HG03378 (cell line): Measurements from ENCODE around the gene SPACA9.

Experiments
- ATAC-seq: cut with Tn5 transposase; IDR thresholded peaks from one replicate; pipeline ENCODE4 v1.9.1; 2021; ENCODE audit warnings: mild to moderate bottlenecking, moderate library complexity; ENCODE audit not compliant: unreplicated experiment

Gene SPACA9

DNA sequence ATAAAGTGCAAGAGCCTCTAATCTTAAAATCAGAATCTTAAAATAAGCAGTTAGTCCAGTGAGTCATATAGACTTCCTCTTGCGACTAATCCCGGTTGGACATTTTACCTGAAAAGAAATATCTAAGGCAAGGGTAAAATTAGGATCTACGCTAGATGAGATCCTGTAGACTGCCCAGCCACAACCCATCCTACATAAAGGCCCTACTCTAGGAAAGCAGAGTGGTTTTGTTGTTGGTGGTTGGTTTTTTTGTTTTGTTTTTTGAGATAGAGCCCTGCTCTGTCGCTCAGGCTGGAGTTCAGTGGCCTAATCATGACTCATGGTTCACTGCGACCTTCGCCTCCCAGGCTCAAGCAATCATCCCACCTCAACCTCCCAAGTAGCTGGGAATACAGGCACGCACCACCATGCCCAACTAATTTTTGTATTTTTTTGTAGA lies 58.8 kb downstream of the SPACA9 start:
- no peak for ATAC-seq

- no peak for ATAC-seq
These were observed 60.5 kb downstream of the SPACA9 start for GRCh38 chr9:132939169-132939568.
